ENCODE data around the gene DNASE1L3.

Gene DNASE1L3

DNA sequence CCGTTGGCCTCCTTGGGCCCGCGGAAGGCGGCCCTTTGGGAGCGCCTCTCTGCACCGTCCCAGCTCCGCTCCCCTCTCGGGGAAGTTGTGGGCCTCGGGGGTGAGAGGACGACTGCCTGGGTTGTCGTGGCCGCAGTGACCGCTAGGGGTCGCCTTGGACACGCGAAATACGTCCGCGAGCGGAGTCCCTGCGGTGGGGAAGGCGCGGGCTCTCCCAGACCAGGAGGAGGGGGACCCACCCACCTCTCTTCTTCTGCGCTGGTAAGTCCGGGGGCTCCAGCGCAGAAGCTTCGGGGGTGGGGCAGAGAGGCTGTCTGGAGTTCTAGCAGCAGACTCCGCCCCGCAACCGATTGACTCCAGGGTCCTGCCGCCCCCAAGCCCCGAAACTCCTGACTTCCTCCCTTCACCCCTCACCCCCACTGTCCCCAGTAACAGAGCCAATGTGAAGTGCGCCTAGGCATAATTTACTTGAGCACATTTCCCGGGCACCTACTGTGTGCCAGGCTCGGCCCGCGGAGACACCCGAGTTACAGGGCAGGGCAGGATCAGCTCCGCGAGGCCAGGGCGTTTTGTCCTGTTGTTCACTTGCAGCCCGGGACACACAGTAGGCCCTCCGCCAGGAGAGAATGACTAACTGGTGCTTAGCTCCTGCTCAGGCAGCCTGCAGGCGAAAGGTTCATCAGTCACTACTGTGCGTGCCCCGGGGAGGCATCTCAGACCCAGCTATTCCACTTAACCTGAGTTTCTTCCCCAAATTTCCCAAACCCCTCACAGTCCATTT, 32.8 kb downstream of the DNASE1L3 start:
- peak; percentile 80 for DNase-seq

DNA sequence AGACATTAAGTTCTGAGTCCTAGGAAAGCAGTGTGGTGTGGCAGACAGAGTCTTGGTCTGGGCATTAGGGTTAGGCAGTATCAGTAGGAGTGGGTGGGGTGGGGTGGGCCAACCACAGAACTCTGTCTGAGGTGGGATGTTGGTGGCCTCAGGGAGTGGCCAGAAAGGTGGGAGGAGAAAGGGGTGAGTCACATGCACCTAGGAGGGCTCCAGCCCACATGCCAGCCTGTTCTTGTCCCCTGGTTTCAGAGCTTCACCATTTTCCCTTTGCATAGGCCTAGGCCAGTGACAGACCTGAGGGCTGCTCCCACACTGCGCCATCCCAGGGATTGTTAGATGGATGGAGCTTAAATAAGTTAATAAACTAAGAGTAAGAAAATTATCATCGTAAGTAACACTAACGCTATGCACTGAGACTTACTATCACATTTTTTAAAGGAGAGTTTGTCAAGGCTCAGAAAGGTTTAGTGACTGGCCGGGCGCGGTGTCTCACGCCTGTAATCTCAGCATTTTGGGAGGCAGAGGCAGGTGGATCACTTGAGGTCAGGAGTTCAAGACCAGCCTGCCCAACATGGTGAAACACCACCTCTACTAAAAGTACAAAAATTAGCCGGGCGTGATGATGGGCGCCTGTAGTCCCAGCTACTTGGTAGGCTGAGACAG, 33.8 kb downstream of the DNASE1L3 start:
- DNase-seq = no peak

DNA sequence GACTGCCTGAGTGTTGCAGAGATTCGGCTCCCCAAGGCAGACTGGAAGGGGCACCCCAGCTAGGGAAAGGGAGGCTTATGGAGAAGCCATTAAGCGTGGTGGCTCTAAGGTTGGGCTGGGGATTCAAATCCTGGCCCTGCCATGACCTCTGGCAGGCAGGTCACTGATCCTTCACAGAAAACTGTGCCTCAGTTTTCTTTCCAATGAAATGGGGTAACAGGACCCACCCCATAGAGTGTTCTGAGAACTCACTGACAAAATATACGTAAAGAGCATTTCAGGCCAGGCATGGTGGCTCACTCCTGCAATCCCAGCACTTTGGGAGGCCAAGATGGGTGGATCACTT, 34.6 kb downstream of the DNASE1L3 start:
- DNase-seq = no peak

DNA sequence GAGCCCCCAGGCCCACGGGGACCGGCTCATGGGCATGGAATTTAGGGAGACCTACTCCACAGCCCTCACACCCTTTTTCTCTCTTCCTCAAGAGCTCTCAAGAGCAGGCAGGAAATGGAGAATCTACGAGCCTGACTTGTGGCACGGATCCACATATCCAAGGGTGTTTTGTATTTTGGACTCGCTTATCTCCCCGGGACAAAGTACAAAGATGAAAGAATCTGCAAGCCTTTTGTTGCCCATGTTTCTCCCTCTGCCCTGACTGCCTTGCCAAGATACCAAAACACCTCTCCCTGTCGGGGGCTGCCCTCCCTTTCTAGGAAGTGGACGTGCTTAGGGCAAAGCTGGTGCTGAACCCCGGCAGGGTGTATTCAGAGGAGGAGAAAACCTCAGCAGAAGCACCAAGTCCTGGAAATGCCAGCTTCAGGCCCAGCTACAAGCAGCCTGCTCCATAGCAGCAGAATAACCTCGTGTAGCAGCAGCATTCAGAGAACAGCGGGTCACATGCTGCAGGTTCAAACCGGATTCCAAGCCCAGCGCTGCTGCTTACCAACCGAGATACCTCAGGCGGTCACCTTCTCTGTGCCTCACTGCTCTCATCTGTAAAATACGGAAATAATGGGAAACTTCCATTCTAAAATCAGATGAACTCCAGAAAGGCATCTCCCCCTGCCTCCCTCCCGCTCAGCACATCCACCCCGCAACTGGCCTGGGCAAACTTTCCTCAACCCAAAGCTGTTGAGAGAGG, 35.2 kb downstream of the DNASE1L3 start:
- DNase-seq = no peak

DNA sequence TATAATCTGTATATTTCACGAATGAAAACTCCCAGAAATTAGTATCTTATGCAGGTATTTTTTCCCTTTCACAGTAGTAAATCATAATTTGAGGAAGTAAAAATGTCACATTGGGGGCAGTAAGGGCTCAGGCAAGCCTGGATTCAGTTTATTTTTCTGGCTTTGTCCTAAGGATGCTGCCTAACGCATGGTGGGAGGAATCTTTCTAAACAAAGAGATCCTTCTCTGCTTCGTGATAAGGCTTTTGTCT, 35.7 kb downstream of the DNASE1L3 start:
- no peak for DNase-seq

DNA sequence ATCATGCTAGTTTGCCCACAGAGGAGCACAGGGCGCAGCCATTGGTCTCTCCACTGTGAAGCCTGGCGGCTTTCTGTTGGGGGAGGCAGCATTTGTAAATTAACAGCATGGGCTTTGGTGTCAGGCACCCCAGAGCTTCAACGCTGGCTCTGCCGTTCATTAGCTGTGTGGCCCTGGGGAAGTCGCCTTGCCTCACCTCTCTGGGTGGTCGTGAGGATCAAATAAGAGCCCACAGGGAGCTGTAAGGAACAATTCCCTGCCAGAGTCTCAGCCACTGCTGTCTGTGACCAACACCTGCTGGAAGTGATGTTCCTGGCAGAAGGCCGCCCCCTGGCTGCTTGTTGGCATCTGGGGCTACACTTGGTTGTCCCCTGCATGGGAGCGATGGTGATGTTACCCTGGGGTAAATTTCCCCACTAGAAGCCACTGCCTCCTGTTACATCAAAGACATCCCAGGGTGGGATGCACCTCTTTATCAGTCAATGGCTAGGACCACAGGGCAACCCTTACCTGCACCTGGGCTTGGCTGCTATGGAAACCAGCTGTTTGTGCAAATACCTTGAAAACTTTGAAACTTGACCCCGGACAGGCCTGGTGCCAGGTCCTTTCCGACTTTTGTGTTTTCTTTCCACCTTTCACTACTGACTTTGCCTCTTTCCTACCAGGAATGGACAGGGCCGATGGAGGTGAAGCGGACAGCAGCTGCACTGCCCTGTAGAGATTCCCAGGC, 36.9 kb downstream of the DNASE1L3 start:
- DNase-seq = no peak

DNA sequence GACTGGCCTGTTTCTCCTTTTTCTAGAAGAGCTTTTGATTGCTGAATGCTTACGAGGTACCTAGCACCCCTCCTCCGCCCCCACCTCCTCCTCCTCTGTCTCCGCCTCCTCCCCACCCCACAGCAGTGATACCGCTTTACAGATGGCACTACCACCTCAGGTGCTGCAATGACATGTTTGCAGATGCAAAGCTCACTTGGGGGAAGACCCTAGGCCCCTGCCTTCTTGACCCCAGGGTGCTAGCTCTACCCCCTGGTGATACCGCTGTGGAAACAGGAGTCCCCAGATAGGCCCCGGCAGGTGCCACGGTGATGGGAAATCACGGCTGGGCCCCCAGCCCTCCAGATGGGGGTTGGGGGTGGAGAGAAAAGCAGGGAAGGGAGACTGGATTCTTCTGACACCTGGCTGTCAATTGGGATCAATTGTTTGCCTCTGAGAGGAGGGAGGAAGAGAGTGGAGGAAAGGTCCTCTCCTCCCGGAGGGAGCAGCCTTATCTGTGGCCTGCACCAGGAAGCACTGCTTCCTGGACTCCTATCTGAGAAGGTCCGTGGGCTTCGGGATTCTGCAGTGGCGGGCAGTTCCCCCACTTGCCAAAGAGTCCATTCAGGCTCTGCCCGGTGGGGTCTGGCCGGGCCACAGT, 37.6 kb downstream of the DNASE1L3 start:
- no peak for DNase-seq

DNA sequence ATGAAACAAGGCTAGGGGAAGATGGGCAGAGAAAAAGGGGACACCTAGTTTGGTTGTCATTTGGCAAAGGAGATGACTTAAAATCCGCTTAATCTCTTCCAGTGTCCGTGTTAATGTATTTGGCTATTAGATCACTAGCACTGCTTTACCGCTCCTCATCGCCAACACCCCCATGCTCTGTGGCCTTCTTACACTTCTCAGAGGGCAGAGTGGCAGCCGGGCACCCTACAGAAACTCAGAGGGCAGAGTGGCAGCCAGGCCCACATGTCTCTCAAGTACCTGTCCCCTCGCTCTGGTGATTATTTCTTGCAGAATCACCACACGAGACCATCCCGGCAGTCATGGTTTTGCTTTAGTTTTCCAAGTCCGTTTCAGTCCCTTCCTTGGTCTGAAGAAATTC, 39.6 kb downstream of the DNASE1L3 start:
- DNase-seq = no peak

DNA sequence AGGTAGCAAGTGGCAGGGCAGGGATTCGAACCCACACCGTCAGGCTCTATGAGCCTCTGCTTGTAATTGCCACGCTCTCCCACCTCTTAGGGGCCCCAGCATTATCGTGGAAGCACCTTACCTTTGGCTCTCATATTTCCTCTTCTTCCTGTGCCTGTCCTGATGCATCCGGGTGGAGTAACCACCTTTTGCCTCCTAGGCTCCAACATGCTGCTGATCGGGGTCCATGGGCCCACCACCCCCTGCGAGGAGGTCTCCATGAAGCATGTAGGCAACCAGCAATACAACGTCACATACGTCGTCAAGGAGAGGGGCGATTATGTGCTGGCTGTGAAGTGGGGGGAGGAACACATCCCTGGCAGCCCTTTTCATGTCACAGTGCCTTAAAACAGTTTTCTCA, 40.4 kb downstream of the DNASE1L3 start:
- DNase-seq = no peak

DNA sequence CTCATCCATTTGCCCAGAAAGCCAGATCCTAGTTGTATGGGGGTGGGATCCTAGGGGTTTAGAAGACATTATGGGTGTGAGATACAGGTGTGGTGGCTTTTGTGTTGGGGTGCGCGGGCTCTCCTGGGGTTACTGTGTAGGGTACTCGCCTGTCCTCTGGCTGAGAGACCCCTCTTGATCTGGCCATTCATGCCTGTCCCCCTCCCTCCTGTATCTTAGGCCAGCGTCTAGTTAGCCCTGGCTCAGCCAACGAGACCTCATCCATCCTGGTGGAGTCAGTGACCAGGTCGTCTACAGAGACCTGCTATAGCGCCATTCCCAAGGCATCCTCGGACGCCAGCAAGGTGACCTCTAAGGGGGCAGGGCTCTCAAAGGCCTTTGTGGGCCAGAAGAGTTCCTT, 41.4 kb downstream of the DNASE1L3 start:
- no peak for DNase-seq

DNA sequence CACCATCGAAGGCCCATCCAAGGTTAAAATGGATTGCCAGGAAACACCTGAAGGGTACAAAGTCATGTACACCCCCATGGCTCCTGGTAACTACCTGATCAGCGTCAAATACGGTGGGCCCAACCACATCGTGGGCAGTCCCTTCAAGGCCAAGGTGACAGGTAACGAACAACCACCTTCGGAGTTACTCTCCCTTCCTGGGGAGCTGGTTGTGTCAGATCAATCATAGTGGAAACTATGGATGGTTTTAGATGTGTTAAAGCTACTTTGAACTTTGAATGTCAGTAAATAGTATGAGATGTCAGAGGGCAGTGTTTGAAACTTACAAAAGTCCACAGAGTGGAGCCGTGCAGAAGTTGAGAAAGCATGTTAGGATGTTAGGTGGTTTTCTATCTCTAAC, 42.3 kb downstream of the DNASE1L3 start:
- DNase-seq = no peak

DNA sequence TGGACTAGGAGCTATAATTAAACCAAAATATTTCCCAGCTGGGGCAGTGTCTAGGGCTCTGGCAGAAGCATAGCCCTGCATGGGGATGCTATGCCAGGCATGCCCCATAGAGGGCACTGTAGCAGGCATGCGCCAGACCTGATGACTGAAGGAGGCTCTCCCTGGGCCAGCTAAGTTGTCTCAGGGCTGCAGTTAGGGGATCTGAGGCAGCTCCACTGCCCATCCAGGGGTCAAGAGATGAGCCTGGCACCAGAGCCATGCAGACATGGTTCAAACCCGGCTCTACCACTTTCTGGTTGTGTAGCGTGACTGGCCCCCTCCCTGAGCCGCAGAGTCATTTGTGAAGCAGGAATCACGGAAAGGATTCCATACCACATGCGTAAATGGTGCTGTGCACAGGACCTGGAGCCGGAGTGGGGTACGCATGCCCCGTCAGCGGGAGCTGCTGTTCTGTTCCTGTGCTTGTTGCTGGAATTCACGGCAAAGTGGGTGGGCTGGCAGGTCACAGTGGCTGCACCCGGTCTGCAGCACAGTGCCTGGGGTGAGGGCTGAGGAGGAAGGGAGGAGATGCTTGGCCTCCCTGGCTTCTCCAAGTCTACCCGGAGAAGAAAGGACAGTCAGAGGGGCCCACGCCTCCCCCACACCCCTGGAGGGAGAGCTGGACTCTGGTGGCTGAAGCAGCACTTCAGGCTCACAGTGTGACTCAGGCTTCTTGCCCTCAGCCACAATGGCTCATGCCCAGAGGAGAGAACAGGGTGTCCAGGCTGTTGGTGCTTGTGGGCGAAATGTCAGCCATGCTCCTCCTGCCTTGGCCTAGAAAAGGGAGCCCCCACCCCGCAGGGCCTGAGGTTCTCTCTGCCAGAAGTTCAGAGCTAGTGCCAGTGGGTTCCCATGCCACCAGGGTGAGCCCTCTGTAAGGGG, 43.1 kb downstream of the DNASE1L3 start:
- no peak for DNase-seq

DNA sequence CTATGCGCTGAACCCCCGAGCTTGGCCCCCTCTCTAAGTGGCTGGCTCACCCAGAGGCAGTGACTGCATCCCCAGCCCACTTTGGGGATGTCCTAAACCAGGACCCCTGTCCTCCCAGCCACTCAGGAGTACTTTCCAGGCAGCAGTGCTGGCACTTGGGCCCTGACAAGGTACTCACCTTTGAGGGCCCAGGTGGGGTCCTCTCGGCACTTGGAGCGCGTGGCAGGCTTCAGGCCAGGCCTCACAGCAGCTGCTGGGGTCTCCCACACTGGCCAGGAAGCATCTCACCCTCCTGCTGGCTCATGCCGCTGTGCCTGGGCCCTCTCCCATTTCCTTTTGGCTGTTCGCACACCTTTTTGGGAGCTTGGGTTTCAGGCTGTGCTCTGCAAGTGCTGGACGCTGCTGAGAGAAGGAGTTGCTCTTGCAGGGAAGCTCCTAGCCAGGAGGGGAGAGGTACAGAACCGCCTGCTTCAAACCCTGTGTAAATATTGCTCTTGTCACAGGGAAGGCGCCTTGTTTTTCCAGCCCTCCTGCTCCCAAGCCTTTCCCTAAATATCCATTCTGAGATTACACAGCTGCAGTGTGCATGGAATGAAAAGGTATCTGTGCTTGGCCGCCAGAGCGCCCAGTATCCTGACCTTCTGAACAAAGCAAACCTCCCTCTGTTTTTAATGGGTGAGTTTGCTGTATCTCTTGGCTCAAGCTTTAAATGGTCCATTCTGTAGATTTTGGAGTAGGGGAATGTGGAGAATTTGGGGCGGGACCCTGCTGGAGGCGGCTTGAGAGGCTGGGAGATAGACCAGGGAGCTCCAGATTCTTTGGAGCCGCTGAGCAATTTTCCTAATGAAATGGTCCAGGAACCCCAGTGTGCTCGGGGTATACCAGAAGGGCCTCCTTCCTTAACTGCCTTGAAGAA, 45.6 kb downstream of the DNASE1L3 start:
- no peak for DNase-seq

DNA sequence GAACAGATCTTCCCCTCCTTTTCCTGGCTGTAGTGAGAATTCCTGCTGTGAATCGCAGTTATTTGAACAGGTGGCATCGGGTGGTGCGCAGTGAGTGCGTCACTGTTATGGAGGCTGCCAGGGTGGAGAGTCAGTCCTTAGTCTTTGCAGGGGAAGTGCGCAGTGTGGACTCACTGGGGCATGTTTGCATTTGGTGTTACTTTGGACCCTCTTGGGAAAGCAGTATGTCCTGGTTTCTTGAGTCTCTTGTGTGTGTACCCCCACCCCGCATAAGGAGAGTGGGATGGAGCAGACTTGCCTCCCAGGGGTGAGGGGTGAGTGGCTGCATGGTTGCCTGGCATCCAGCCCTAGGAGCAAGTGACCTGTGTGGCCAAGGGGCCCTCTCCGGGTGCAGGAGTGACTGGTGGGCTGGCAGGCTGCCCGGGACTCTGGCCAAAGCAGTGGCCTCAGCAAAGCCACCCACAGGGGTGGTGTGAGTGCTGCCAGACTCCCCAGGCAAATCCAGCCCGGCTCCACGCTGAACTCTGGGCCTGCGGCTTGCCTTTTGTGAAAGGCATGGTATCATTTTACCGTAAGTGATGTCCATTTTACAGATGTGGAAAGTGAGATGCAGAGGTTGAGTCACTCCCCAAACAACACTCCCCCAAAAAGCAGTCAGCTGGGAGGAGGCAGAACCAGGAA, 46.4 kb downstream of the DNASE1L3 start:
- no peak for DNase-seq

DNA sequence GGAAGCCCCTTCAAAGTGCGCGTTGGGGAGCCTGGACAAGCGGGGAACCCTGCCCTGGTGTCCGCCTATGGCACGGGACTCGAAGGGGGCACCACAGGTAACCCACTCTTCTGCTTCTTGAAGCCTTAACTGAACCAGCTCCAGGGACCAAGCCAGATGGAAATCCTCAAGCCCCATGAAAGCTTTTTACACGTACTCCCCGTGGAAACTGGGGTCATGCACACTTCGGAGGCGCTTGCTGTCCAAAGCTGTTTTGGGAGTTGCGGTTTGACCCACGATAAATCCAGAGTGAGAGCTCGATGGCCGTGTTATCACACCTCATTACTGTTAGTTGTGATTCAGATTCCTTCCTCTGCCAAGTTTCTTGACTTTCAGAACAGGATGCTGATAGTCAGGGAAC, 47.5 kb downstream of the DNASE1L3 start:
- no peak for DNase-seq

DNA sequence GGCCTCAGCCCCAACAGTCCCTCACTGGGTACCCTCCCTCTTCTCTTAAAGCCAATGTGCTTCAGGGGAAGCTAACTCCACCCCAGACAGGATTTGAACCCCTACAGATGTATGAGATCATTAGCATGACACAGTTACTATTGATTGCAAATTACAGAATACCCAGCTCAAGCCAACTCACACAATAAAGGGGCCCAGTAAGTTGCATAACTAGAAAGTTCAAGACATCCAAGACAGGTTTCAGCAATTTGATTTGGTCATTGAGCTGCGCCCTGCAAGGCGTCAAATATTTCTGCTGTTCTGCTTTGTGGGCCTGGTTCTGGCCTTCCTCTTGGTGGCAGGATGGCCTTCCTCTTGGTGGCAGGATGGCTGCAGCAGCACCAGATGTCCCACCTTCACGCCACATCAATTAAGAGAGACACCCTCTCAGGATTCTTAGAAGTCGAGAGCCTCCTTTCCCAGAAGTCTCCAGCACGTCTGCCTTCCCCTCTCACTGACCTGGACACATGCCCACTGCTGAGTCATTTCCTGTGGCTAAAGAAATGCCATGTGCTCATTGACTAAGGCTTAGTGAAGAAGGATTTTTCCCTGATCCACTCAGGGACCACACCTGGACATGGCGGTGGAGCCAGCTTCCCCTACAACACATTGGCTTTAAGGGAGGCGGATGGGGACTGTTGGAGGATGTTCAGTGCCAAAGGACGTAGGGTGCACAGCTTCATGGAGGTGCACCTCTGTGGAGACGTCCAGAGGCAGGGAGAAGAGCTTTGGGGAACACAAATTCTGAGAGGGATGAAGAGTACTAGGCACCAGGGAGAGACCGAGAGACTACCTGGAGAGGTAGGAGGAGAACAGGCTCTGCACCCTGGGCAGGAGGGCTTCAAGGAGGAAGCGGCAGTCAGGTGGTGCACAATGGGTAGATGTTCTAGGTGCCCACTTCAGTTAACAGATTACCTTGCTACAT, 49.1 kb downstream of the DNASE1L3 start:
- no peak for DNase-seq

DNA sequence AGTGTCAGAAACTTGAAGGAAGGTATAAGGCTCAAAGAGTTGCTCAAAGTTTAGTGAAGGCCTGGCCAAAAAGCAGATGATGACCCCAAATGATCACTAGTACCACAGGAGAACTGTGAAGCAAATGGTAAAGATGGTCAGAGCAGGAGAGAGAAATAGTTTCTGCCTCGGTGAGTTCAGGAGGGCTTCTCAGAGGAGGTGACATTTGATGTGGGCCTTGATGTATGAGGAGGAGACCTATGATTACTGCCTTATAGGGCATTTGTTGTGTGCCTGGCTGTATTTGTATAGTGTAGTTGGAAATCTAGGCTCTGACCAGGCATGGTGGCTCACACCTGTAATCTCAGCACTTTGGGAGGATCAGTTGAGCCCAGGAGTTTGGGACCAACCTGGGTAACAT, 50.4 kb downstream of the DNASE1L3 start:
- no peak for DNase-seq

DNA sequence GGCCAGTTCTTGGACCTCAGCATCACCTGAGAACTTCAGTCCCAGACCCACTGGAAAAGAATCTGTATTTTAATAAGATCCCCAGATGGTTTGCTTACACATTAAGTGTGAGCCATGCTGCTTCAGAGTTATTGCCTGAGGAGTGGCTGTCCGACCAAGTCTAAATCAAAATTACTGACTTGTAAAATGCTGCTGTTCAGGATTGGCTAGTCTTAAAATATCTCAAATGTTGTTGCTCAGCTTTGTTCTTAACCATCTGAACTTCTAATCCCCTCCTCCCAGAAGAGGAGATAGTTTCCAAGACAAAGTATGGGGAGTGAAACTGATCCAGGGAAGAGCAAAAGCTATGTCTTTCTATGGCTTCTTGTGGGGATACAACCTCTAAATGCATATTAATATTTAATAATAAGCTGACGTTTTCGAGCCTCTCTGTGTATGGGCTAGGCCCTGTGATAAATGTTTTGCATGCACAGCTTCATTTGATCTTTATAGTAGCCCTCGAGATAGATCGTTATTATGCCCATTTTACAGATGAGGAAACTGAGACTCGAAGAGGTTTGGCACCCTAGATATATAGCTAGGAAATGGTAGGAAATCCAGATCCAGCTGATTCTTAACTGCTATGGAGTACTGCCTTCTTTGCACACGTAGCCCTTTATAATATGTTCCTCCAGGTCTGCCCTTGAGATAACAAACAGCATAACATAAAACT, 52.2 kb downstream of the DNASE1L3 start:
- no peak for DNase-seq
